SK-N-SH (cell line): ENCODE data around the gene TECPR2. TPM values are rescaled to one million over a fixed set of nuclear protein-coding genes. Genes with fewer than 3 reads are reported as not detected.
A peak's percentile ranks its signal among the peaks of the same experiment; 100 is the strongest.

Experiments used
- CTCF ChIA-PET: fragments of 300-600, 350-600 bp; formaldehyde crosslinking; extraction: SDS; loops from one replicate; lab custom pipeline; 2021; lab: Yijun Ruan, JAX
- POLR2A ChIA-PET: fragments of 350-600 bp; sonication (Branson Sonifier 250); formaldehyde crosslinking; extraction: SDS; loops from one replicate; lab custom pipeline; 2020; ENCODE audit warnings: antibody characterized with exemption, inconsistent platforms; lab: Yijun Ruan, JAX
- DNase-seq: peaks from one replicate; pipeline ENCODE4 v3.0.0; 2012
- H2AFZ ChIP-seq: fragments of 200-600 bp; sonication (generic); 2 replicates; pipeline ENCODE4 v1.8.1; 2016; ENCODE audit warnings: antibody characterized with exemption, mild to moderate bottlenecking, low read depth
- H3F3A ChIP-seq: fragments of 200-600 bp; sonication (generic); replicated peaks from 2 replicates; pipeline ENCODE3; 2016; ENCODE audit warnings: antibody characterized with exemption, mild to moderate bottlenecking; ENCODE audit not compliant: insufficient read depth
- H3K27ac ChIP-seq, 2 experiments: fragments of 200-500 bp in 1 of 2; fragments of 200-600 bp in 1 of 2; sonication (Bioruptor generic) in 1 of 2; sonication (generic), shearing (Covaris generic) in 1 of 2; 2 replicates each; pipeline versions ENCODE4 v1.5.1 to v1.6.1; 2014 to 2016; ENCODE audit warnings: low read depth in 2 of 2, inconsistent platforms in 1 of 2, low read length in 1 of 2, mild to moderate bottlenecking in 1 of 2, mixed read lengths in 1 of 2
- H3K27me3 ChIP-seq: fragments of 200-600 bp; sonication (generic), shearing (Covaris generic); 2 replicates; pipeline ENCODE4 v1.6.1; 2016; ENCODE audit warnings: mixed run types; ENCODE audit not compliant: insufficient read depth
- H3K36me3 ChIP-seq, 2 experiments: fragments of 200-500 bp in 1 of 2; fragments of 200-600 bp in 1 of 2; sonication (Bioruptor generic) in 1 of 2; sonication (generic) in 1 of 2; replicated peaks in 1 of 2; 2 replicates each; pipeline versions ENCODE3 to v1.5.1; 2014 to 2016; ENCODE audit warnings: low read length in 1 of 2, mild to moderate bottlenecking in 1 of 2; ENCODE audit not compliant: insufficient read depth in 2 of 2, control insufficient read depth in 1 of 2
- H3K4me1 ChIP-seq, 2 experiments: fragments of 200-500 bp in 1 of 2; fragments of 200-600 bp in 1 of 2; sonication (Bioruptor generic) in 1 of 2; sonication (generic), shearing (Covaris generic) in 1 of 2; 2 replicates each; pipeline versions ENCODE4 v1.5.1 to v1.6.1; 2014 to 2016; ENCODE audit warnings: low read depth in 1 of 2, low read length in 1 of 2, mixed run types in 1 of 2; ENCODE audit not compliant: insufficient read depth in 2 of 2, control insufficient read depth in 1 of 2
- H3K4me2 ChIP-seq: fragments of 200-600 bp; sonication (generic), shearing (Covaris generic); 2 replicates; pipeline ENCODE4 v1.6.1; 2017; ENCODE audit warnings: mixed run types
- H3K4me3 ChIP-seq, 2 experiments: fragments of 200-500 bp in 1 of 2; fragments of 200-600 bp in 1 of 2; sonication (Bioruptor generic) in 1 of 2; sonication (generic), shearing (Covaris generic) in 1 of 2; 2 replicates each; pipeline versions ENCODE4 v1.5.1 to v1.8.1; 2014 to 2016; ENCODE audit warnings: low read depth in 2 of 2, inconsistent platforms in 1 of 2, low read length in 1 of 2, mild to moderate bottlenecking in 1 of 2, mixed read lengths in 1 of 2, moderate library complexity in 1 of 2
- H3K79me2 ChIP-seq: fragments of 200-600 bp; sonication (generic); 2 replicates; pipeline ENCODE4 v1.8.1; 2017; ENCODE audit warnings: mild to moderate bottlenecking; ENCODE audit not compliant: insufficient read depth
- H3K9ac ChIP-seq: fragments of 200-600 bp; sonication (generic); 2 replicates; pipeline ENCODE4 v1.6.1; 2017; ENCODE audit warnings: mixed run types
- H3K9me2 ChIP-seq: fragments of 200-600 bp; sonication (generic); 2 replicates; pipeline ENCODE4 v1.6.1; 2017; ENCODE audit warnings: mixed run types
- H3K9me3 ChIP-seq: fragments of 200-600 bp; sonication (generic); 2 replicates; pipeline ENCODE4 v1.6.1; 2017; ENCODE audit warnings: mixed run types, mild to moderate bottlenecking, moderate library complexity
- H4K20me1 ChIP-seq: fragments of 200-600 bp; sonication (generic); 2 replicates; pipeline ENCODE4 v1.6.1; 2017; ENCODE audit warnings: mild to moderate bottlenecking, mixed run types; ENCODE audit not compliant: insufficient read depth
- FOXJ3 ChIP-seq: sonication (generic); formaldehyde crosslinking; IDR thresholded peaks from 2 replicates; pipeline ENCODE4 v1.5.1; 2020; ENCODE audit warnings: mild to moderate bottlenecking, missing genetic modification reagents
- FOXM1 ChIP-seq: IDR thresholded peaks from 2 replicates; pipeline ENCODE4 v1.4.0; 2012; ENCODE audit warnings: low read depth, mild to moderate bottlenecking
- GABPA ChIP-seq: IDR thresholded peaks from 2 replicates; pipeline ENCODE4 v1.4.0; 2012; ENCODE audit warnings: low read depth, mild to moderate bottlenecking
- RAD21 ChIP-seq: IDR thresholded peaks from 2 replicates; pipeline ENCODE4 v1.6.1; 2012; ENCODE audit warnings: mild to moderate bottlenecking, low read length
- RCOR1 ChIP-seq: fragments of 150-350 bp; IDR thresholded peaks from 2 replicates; pipeline ENCODE4 v1.6.1; 2017; ENCODE audit warnings: antibody characterized with exemption, low read length
- SMC3 ChIP-seq: IDR thresholded peaks from 2 replicates; pipeline ENCODE4 v1.6.1; 2012; ENCODE audit warnings: low read depth, low read length, improper control_type of control experiment
- WGBS: methylation state at CpG from one replicate; pipeline ENCODE4 v1.1.6; 2017; ENCODE audit warnings: low lambda C conversion rate; 5-methylcytosine and 5-hydroxymethylcytosine counted together
- polyA plus RNA-seq, 3 experiments: library from polyadenylated mRNA; depleted of rRNA; stranded (reverse); fragments of >200 nt; gene quantifications; 2 replicates each; pipeline ENCODE4 v1.2.3, GENCODE V29; 2012
- TF ChIP-seq, protein P1 (sequence below): IDR thresholded peaks from 2 replicates; pipeline ENCODE4 v1.4.0; 2012; ENCODE audit warnings: low read depth, borderline replicate concordance
- TF ChIP-seq, protein P2 (sequence below): fragments of 200-600 bp; sonication (generic); IDR thresholded peaks from 2 replicates; pipeline ENCODE4 v1.6.1; 2017; ENCODE audit warnings: antibody characterized with exemption, mild to moderate bottlenecking, moderate library complexity

TECPR2 gene
- polyA plus RNA-seq, 1 of the 3 experiments (the other 2 are of a cell fraction), result 6.9 TPM

DNA sequence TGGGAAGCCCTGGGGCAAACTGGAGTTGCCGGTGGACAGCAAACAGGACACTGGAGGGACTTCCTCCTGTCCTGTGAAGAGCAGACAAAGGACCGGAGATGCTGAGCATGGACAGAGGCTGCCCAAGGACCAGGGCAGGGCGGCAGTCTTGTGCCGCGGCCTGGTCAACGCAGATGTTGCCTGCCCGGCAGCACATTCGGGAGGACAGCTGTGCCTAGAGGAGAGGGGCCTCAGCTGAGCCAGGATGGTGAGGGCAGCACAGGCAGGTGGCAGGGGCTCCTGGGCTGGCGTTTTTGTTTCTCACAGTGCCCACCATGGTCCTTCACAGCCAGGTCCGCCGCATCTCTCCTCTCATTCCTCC lies 133.6 kb downstream of the TECPR2 start:
- H3K9ac ChIP-seq, result no peak overlapping the region
- no peak overlapping the region for H3K4me3 ChIP-seq
- no peaks in the 10 kb centered on the region for H4K20me1 ChIP-seq
- H3K36me3 ChIP-seq, result peaks cover 0 to 20% of the 10 kb centered on the region in 2 experiments
- no peaks in the 10 kb centered on the region for H3K27me3 ChIP-seq
- no peak overlapping the region for H2AFZ ChIP-seq
- no peak for DNase-seq
- H3K4me1 ChIP-seq, result peaks cover 0 to 4% of the 10 kb centered on the region in 2 experiments; a peak in 1 of 4 replicates
- H3K9me2 ChIP-seq, result no peaks in the 10 kb centered on the region
- WGBS, result 68% methylated on average over 4 of the region's 11 CpGs
- H3F3A ChIP-seq, result no peaks in the 10 kb centered on the region
- ChIA-PET CTCF (no interaction called here), POLR2A (no interaction called here)
- H3K4me2 ChIP-seq, result no peak overlapping the region
- no peaks in the 10 kb centered on the region for H3K9me3 ChIP-seq
- TF ChIP-seq, protein P1, sequence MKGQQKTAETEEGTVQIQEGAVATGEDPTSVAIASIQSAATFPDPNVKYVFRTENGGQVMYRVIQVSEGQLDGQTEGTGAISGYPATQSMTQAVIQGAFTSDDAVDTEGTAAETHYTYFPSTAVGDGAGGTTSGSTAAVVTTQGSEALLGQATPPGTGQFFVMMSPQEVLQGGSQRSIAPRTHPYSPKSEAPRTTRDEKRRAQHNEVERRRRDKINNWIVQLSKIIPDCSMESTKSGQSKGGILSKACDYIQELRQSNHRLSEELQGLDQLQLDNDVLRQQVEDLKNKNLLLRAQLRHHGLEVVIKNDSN, result no peak
- no peak for TF ChIP-seq SMC3
- H3K79me2 ChIP-seq, result no peaks in the 10 kb centered on the region
- H3K27ac ChIP-seq, result no peak overlapping the region; a peak in 1 of 4 replicates

- POLR2A ChIA-PET, result no interaction called here
- H3F3A ChIP-seq, result peaks cover 3% of the 10 kb centered on the region
- H2AFZ ChIP-seq, result no peak overlapping the region
- no peak overlapping the region for H3K4me2 ChIP-seq
- WGBS, result 96% methylated on average over 27 of the region's 42 CpGs
- H3K27me3 ChIP-seq, result no peaks in the 10 kb centered on the region
- H3K9me2 ChIP-seq, result no peaks in the 10 kb centered on the region
- no peaks in the 10 kb centered on the region for H3K79me2 ChIP-seq
- no peak overlapping the region for H3K4me3 ChIP-seq
- H3K36me3 ChIP-seq, result peaks cover 0 to 22% of the 10 kb centered on the region in 2 experiments
- no peaks in the 10 kb centered on the region for H3K9me3 ChIP-seq
- CTCF ChIA-PET, result interaction anchor here (0.6 to 1.6 kb wide), 2 partner anchors 11 to 58 kb away, joined by 3 to 6 read pairs; no protein-coding TSS in a partner anchor
- H3K27ac ChIP-seq, result no peak overlapping the region
- no peak for TF ChIP-seq FOXM1
- TF ChIP-seq GABPA, result no peak
- DNase-seq, result no peak
- no peaks in the 10 kb centered on the region for H4K20me1 ChIP-seq
- peaks cover 0 to 4% of the 10 kb centered on the region in 2 experiments; a peak in 1 of 4 replicates for H3K4me1 ChIP-seq
- no peak overlapping the region for H3K9ac ChIP-seq
These were observed 134.4 kb downstream of the TECPR2 start for GRCh38 chr14:102496958-102497744.

GRCh38 chr14:102497998-102498677 lies 135.4 kb downstream of the TECPR2 start:
- H3K9me3 ChIP-seq, result no peaks in the 10 kb centered on the region
- H3K4me2 ChIP-seq, result no peak overlapping the region
- 85% methylated on average over 12 of the region's 30 CpGs for WGBS
- peak; percentile 59 for DNase-seq
- no peak overlapping the region for H3K27ac ChIP-seq
- TF ChIP-seq FOXJ3 (CRISPR knock-in tag) (no peak), RCOR1 (no peak), RAD21 (peak; percentile 33)
- TF ChIP-seq, protein P2, sequence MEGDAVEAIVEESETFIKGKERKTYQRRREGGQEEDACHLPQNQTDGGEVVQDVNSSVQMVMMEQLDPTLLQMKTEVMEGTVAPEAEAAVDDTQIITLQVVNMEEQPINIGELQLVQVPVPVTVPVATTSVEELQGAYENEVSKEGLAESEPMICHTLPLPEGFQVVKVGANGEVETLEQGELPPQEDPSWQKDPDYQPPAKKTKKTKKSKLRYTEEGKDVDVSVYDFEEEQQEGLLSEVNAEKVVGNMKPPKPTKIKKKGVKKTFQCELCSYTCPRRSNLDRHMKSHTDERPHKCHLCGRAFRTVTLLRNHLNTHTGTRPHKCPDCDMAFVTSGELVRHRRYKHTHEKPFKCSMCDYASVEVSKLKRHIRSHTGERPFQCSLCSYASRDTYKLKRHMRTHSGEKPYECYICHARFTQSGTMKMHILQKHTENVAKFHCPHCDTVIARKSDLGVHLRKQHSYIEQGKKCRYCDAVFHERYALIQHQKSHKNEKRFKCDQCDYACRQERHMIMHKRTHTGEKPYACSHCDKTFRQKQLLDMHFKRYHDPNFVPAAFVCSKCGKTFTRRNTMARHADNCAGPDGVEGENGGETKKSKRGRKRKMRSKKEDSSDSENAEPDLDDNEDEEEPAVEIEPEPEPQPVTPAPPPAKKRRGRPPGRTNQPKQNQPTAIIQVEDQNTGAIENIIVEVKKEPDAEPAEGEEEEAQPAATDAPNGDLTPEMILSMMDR, result peak; percentile 37; the same call in 1 of the 2 replicates
- peaks cover 4% of the 10 kb centered on the region for H3F3A ChIP-seq
- no peak overlapping the region for H2AFZ ChIP-seq
- no peaks in the 10 kb centered on the region for H3K27me3 ChIP-seq
- no peaks in the 10 kb centered on the region for H3K9me2 ChIP-seq
- no peak overlapping the region; a peak in 1 of 4 replicates for H3K4me3 ChIP-seq
- no peak overlapping the region for H3K9ac ChIP-seq
- no peaks in the 10 kb centered on the region for H4K20me1 ChIP-seq
- POLR2A ChIA-PET, result no interaction called here
- H3K36me3 ChIP-seq, result peaks cover 0 to 22% of the 10 kb centered on the region in 2 experiments
- H3K4me1 ChIP-seq, result peaks cover 0 to 4% of the 10 kb centered on the region in 2 experiments; a peak in 1 of 4 replicates
- no peaks in the 10 kb centered on the region for H3K79me2 ChIP-seq
- CTCF ChIA-PET, result interaction anchor here (0.6 to 1.6 kb wide), 3 partner anchors 10 to 60 kb away, joined by 3 to 6 read pairs (median 6); no protein-coding TSS in a partner anchor
